Tibial artery (tissue), 4 donors: Measurements from ENCODE around the gene KMT2D.

Source experiments
- DNase-seq, 2 donors: peaks; one replicate each; pipeline ENCODE4 v3.0.0-alpha.2; 2019
- H3K27ac ChIP-seq, 2 donors: fragments of 200-600 bp; sonication (generic) in 1 of 2; 1 replicate in 1 of 2; 2 replicates in 1 of 2; pipeline ENCODE4 v1.5.1; 2018 to 2019; ENCODE audit warnings: mild to moderate bottlenecking in 1 of 2
- H3K27me3 ChIP-seq, 2 donors: fragments of 200-600 bp; sonication (generic) in 1 of 2; one replicate each; pipeline versions ENCODE4 v1.5.1 to v1.6.0; 2016 to 2019
- H3K36me3 ChIP-seq, 3 donors: fragments of 200-600 bp; sonication (generic) in 2 of 3; one replicate each; pipeline ENCODE4 v1.5.1; 2016 to 2019; ENCODE audit warnings: mild to moderate bottlenecking in 2 of 3
- H3K4me1 ChIP-seq, 4 donors: fragments of 200-600 bp; sonication (generic) in 2 of 4; 1 replicate in 3 of 4; 2 replicates in 1 of 4; pipeline ENCODE4 v1.5.1; 2016 to 2019
- H3K4me3 ChIP-seq, 2 donors: fragments of 200-600 bp; sonication (generic) in 1 of 2; 1 replicate in 1 of 2; 2 replicates in 1 of 2; pipeline ENCODE4 v1.5.1; 2018 to 2019; ENCODE audit warnings: mild to moderate bottlenecking in 2 of 2
- H3K9me3 ChIP-seq, 3 donors: fragments of 200-600 bp; sonication (generic) in 1 of 3; one replicate each; pipeline ENCODE4 v1.5.1; 2016 to 2019
- intact Hi-C: fragments of 100-400 bp; cut with DNase I; formaldehyde crosslinking; loops from one replicate; pipeline ENCODE4 v1.15.0; 2023; ENCODE audit warnings: low total_unique reads
- TF ChIP-seq, protein P1 (sequence below), 2 experiments: fragments of 200-600 bp in 1 of 2; fragments of 450-650 bp in 1 of 2; IDR thresholded peaks; one replicate each; pipeline ENCODE4 v1.5.1; 2017 to 2019; ENCODE audit warnings: antibody characterized with exemption in 2 of 2, mild to moderate bottlenecking in 1 of 2, moderate library complexity in 1 of 2

The KMT2D gene

GRCh38 chr12:49038291-49038955 lies 22.2 kb downstream of the KMT2D start:
- Histone ChIP-seq H3K4me1 (no peaks in the 10 kb centered on the region), H3K27me3 (no peaks in the 10 kb centered on the region), H3K36me3 (peaks cover 78 to 96% (median 94%) of the 10 kb centered on the region in 3 donors), H3K27ac (no peak overlapping the region), H3K9me3 (no peaks in the 10 kb centered on the region), H3K4me3 (no peak overlapping the region)
- TF ChIP-seq, protein P1, sequence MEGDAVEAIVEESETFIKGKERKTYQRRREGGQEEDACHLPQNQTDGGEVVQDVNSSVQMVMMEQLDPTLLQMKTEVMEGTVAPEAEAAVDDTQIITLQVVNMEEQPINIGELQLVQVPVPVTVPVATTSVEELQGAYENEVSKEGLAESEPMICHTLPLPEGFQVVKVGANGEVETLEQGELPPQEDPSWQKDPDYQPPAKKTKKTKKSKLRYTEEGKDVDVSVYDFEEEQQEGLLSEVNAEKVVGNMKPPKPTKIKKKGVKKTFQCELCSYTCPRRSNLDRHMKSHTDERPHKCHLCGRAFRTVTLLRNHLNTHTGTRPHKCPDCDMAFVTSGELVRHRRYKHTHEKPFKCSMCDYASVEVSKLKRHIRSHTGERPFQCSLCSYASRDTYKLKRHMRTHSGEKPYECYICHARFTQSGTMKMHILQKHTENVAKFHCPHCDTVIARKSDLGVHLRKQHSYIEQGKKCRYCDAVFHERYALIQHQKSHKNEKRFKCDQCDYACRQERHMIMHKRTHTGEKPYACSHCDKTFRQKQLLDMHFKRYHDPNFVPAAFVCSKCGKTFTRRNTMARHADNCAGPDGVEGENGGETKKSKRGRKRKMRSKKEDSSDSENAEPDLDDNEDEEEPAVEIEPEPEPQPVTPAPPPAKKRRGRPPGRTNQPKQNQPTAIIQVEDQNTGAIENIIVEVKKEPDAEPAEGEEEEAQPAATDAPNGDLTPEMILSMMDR (IDR thresholded peaks at IDR 0.05), result no peak
- no peak for DNase-seq
- intact Hi-C loops, result no loop called here

- Histone ChIP-seq H3K27ac (no peak overlapping the region), H3K4me3 (no peak overlapping the region), H3K4me1 (no peaks in the 10 kb centered on the region), H3K9me3 (no peaks in the 10 kb centered on the region), H3K27me3 (no peaks in the 10 kb centered on the region), H3K36me3 (peaks cover 78 to 96% (median 94%) of the 10 kb centered on the region in 3 donors)
- DNase-seq, result no peak
- TF ChIP-seq, protein P1 (IDR thresholded peaks at IDR 0.05), result no peak
- intact Hi-C loops, result no loop called here
Measured at GRCh38 chr12:49037947-49038237, 22.7 kb downstream of the KMT2D start.

- Histone ChIP-seq H3K4me3 (no peak overlapping the region), H3K4me1 (no peaks in the 10 kb centered on the region), H3K9me3 (no peaks in the 10 kb centered on the region), H3K27ac (no peak overlapping the region), H3K27me3 (no peaks in the 10 kb centered on the region), H3K36me3 (peaks cover 78 to 96% (median 94%) of the 10 kb centered on the region in 3 donors)
- DNase-seq, result no peak
- intact Hi-C loops, result no loop called here
- TF ChIP-seq, protein P1 (IDR thresholded peaks at IDR 0.05), result no peak
Measured at GRCh38 chr12:49037111-49037946, 23.3 kb downstream of the KMT2D start.

DNA sequence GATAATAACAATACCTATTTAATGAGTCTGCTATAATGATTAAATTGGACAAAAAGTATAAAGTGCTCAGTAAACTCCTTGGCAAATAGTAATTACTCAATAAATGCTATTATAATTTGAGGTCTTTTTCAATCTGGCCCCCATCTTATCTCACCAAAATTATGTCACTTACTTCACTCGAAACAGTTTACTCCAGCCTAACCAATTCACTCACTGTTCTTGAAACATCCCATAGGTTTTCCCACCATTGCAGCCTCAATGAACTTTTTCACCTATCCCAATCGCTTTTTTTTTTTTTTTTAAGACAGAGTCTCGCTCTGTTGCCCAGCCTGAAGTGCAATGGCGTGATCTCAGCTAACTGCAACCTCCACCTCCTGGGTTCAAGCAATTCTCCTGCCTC lies 24.6 kb downstream of the KMT2D start:
- no peaks in the 10 kb centered on the region for H3K27me3 ChIP-seq
- H3K4me3 ChIP-seq, result no peak overlapping the region
- no peaks in the 10 kb centered on the region for H3K9me3 ChIP-seq
- intact Hi-C loops, result no loop called here
- no peak for DNase-seq
- H3K36me3 ChIP-seq, result peaks cover 67 to 96% (median 92%) of the 10 kb centered on the region in 3 donors
- H3K27ac ChIP-seq, result no peak overlapping the region
- no peaks in the 10 kb centered on the region for H3K4me1 ChIP-seq
- TF ChIP-seq, protein P1 (IDR thresholded peaks at IDR 0.05), result no peak

DNA sequence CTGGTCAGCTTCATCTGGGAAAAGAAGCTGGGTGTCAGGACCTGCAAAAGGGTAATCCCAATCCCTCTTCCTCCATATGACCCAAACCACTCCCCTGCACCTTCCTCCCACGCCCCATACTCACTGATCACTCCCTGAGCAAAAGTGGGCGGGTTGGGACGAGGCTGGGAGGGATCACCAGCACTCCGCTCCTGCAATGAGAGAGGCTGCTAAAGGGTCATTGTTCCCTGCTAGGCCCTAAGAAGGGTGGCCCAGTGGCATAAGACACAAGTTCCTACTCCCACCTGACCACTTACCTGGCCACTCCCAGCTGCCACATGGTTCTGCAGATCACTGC lies 26.3 kb downstream of the KMT2D start:
- Histone ChIP-seq H3K4me1 (no peaks in the 10 kb centered on the region), H3K27me3 (no peaks in the 10 kb centered on the region), H3K9me3 (no peaks in the 10 kb centered on the region), H3K27ac (no peak overlapping the region), H3K4me3 (no peak overlapping the region), H3K36me3 (peaks cover 49 to 94% (median 83%) of the 10 kb centered on the region in 3 donors)
- TF ChIP-seq, protein P1 (IDR thresholded peaks at IDR 0.05), result no peak
- intact Hi-C loops, result no loop called here
- no peak for DNase-seq
